HG03442 (cell line): ENCODE data around the gene WDR4.
"Not testable (repeated sequence)": the region's sequence is repeated elsewhere in the genome, so short reads cannot be mapped to it uniquely, and the experiment has no call there.

ENCODE experiments used
- ATAC-seq: cut with Tn5 transposase; IDR thresholded peaks from one replicate; pipeline ENCODE4 v1.9.1; 2021; ENCODE audit warnings: mild to moderate bottlenecking, moderate library complexity; ENCODE audit not compliant: unreplicated experiment

WDR4 gene

DNA sequence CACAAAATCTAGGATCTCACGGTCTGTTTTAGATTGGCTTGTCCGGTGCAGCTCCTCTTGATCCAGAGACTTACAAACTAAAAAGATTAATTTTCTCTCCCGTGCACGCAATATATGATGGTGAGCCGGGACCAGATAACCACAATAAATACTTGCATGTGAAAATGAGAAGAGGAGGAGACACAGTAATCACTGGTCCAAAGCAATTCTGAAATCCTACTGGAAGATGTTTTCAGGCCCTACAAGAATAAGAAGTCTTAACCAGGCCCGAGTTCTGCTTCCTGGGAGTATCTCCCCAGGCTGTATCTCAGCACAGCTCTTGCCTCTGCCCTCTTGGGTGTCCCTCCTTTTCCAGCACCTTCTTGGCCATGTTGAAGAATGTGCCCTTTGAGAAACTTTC is 1.0 kb upstream of the WDR4 start:
- no peak for ATAC-seq

DNA sequence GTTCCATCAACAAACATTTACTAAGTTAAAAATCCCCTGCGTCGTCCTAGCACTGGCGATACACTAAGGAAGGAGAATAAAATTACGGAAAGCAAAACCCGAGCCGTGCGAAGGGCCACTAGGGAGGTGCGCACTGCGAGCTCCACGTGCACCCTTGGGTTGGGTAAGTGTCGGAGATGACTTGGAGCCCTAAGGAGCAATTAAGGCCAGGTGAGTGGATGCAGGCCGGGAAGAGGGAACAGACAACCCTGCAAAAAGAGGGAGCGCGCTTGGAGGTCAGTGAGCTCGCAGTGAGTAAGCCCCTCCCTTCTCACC is 704 bp downstream of the WDR4 start:
- no peak for ATAC-seq

DNA sequence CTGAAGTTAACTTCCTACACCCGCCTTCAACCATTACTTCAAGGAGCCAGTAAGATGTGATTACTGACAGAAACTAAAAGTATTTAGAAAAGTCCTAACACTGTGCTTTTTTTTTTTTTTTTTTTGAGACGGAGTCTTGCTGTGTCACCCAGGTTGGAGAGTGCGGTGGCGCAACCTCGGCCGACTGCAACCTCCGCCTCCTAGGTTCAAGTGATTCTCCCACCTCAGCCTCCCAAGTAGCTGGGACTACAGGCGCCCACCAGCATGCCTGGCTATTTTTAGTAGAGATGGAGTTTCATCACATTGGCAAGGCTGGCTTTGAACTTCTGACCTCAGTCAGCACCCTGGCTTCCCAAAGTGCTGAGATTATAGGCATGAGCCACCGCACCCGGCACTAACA is 3.5 kb downstream of the WDR4 start:
- not testable (repeated sequence) for ATAC-seq

DNA sequence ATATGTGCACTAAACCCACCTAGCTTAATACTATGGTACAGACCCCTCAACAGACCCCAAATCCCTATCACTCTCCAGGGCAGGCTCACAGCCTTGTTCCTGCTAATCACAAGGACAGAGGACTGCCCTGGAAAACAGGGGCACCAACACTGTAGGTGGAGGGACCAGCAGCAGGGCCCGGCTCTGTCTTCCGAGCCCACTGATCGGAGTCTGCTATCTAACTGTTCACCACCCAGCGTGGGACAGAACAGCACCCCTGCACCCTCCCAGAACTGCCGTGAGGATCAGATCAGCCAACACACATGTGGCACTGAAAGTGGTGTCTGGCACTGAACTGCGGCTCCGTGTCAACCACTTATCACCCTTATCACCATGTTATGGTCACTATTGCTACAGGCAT is 6.2 kb downstream of the WDR4 start:
- ATAC-seq = no peak

DNA sequence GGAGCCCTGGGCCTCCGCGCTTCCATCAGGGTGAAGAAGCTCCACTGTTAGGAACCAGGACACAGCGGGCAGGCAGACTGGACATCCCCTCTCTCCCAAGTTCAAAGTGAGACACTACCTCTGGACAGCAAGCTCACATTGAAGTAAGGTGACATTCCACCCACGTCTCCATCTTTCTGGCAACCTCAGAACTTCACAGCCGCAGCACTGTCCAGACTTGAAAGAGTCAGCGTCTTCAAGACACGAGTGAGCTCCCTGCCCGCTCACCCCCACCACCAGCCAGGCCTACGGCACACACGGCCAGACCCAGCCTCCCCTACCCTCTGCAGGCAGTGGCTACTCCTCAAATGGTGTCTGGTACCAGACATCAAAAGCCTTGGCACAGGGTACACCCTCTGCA is 11.1 kb downstream of the WDR4 start:
- no peak for ATAC-seq

- ATAC-seq = no peak
Observed at GRCh38 chr21:42865776-42866160, 13.6 kb downstream of the WDR4 start.

DNA sequence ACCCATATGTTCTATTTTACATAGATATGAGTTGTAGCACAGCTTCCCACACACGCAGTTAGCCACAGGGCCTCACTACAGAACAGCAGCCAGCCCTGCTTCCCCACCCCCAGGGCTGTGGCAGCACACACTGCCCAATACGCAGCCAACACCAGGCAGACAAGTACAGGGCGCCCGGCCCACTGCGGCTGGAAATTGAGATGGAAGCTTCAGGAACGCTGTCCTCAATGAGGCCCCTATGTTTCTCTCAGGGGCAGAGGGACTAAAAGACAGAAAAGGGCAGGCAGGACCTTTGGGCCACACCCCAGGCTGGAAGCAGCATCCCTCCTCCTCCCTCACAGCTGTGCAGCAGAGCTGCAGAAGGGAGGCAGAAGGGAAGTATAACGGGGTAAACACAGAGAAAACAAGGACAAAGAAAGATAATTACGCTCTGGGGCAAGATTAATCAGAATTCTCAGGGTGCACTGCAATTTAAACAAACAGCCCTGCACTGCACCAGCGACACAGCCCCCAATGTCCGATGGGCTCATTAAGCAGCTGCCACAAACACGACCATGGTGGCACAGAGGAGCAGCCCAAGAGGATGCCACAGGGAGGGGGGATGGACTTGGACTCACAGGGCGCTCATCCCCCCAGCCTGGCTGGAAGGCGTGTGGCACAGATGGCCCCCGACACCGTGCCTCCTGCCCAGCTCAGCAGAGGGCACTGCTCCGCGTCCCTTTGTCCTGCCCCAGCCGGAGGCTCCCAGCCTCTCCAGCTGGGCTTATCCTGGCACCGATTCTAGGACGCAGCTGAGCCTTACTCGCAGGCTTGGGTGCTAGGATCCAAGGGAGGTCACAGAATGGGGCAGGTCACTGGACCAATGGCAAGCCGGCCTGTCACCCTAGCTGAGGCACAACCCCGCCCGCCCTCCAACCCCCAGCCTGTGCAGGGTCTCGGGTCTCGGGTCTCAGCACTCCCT is 14.2 kb downstream of the WDR4 start:
- no peak for ATAC-seq

GRCh38 chr21:42864286-42864685 is 15.1 kb downstream of the WDR4 start:
- no peak for ATAC-seq

GRCh38 chr21:42863504-42863870 is 15.9 kb downstream of the WDR4 start:
- no peak for ATAC-seq

GRCh38 chr21:42862774-42863503 is 16.4 kb downstream of the WDR4 start:
- no peak for ATAC-seq

DNA sequence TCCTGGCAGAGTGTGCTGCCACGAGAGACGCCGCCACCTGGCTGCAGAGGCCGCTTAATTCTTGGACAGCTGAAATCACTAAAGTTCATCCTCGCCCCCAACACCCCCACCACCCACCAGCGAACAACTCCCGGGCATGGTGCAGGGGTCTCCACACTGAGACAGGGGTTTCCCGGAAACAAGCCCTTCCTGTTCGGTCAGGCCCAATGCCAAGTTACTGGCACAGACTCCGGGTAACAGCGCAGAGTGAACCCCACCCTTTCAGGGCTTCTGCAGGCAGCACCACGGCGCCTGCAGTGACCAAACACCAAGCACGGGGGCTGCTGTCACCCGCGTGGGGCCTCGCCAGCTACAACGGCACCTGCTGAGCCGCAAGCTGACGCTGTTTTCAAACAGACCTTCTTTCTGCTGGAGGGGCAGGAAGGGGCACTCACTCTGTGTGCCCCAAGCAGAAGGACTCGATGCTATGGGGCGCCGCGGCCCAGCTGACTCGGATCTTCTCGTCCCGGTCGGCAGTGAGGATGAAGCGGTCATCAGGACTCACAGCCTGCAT is 17.4 kb downstream of the WDR4 start:
- no peak for ATAC-seq

GRCh38 chr21:42861311-42861847 is 18.0 kb downstream of the WDR4 start:
- no peak for ATAC-seq

DNA sequence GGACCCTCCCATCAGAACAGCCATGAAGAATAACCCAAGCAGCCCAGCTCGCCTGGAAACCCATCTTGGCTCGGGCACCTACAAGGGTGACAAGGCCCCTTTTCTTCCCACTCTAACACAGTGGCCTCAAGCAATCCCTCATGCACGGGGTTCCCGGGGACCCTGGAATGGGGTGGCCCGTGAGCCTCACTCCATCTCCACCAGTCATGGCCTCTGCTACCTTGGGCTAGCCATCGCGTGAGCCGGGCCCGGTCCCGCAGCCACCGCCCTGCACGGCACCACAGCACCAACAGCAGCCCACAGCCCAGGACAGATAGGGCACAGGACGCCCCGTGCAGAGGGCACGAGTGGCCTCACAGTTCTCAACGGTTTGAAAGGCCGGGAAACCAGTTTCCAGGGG is 19.0 kb downstream of the WDR4 start:
- ATAC-seq = no peak

DNA sequence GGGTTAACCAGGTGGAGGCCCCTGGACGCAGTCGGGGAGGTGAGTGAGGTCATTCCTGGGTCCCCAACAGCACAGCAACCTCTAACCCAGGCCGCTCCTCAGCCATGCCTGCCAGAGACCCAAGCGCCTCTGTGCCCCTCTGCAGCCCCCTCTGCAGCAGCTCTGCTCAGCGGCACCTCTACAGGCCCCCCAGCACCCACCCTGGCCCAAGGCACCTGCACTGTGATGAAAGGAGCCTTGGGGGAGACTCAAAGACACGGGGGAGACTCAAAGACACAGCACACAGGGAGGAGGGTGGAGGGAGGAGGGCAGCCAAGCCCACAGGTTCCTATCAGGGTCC is 19.5 kb downstream of the WDR4 start:
- no peak for ATAC-seq

DNA sequence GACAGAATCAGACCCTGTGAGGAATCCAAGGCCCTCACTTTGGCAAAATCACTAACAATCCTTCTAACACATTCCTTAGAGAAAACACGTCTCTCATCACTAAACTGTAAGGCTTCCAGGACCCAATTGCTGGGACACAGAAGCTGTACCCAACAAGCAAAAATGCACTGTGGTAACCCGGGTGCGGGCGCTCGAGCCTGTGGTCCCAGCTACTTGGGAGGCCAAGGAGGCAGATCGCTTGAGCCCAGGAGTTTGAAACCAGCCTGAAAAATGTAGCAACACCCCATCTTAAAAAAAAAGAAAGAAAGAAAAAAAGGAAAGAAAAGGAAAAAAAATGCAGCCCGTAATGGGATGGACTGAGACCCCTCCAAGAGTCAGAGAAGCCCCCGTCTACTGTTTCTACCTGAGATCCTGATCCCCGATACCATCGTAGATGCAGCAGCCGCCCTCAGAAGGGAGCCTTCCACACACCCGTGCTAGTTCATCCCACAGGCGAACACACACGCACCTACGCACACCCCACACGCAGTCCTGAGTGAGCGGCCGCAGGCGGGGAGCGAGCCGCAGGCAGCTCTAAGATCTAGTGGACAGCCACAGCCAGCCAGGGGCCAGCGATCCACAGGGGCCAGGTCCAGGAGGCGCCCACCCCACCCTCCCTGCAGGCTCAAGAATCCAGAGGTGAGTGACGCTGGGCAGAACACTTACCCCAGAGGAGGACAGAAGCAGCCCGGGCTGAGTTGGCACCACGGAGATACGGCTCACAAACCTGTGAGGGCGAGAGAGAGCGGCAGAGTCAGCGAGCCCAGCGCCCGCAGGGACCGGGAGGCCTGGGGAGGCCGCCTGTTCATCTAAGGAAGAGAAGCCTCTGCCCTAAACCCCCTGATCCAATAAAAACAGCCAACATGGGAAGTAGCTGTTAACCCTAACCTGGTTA is 20.1 kb downstream of the WDR4 start:
- ATAC-seq = no peak

DNA sequence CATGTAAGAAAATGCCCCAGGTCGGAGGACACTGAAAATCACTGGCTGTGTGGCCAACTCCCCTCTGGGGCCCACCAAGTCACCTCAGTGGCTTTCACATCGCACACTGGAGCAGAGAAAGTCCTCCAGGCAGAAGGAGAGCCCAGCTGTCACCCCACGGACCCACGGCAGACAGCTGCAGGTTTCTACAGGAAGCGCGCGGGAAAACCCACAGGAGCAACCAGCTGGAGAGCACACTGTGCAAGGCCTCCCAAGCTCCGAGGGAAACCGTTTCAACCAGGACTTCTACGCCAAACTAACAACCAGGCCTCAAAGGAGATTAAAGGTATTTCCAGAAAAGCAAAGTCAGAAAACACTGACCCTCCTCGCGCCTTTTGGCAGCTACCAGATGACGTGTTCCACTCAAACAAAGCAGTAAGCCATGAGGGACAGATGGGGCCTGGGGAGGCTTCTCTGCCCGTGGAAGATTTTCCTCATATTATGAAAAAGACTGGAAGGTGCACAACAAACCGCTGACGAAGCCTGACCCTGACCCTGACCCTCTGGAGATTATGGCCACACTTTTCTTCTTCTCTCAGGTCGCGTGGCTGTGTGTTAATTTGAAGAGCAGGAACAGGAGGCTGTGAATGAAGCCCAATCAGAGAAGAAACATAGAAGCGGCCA is 21.0 kb downstream of the WDR4 start:
- no peak for ATAC-seq

GRCh38 chr21:42857216-42857615 is 22.1 kb downstream of the WDR4 start:
- ATAC-seq = no peak

- no peak for ATAC-seq
Observed at GRCh38 chr21:42855937-42856335, 23.4 kb downstream of the WDR4 start.

GRCh38 chr21:42855171-42855936 is 24.0 kb downstream of the WDR4 start:
- no peak for ATAC-seq
